Esophagus muscularis mucosa (tissue), 4 donors: ENCODE measurements around the gene OMA1. TPM values are rescaled to one million over a fixed set of nuclear protein-coding genes. Genes with fewer than 3 reads are reported as not detected.

ENCODE experiments used
- DNase-seq: peaks from one replicate; pipeline ENCODE4 v3.0.0-alpha.2; 2017; ENCODE audit errors: extremely low spot score
- H3K27ac ChIP-seq, 4 donors: fragments of 200-600 bp; sonication (generic); replicated peaks in 1 of 4; 1 replicate in 3 of 4; 2 replicates in 1 of 4; pipeline ENCODE4 v1.5.1; 2016 to 2019; ENCODE audit warnings: mild to moderate bottlenecking in 1 of 4
- H3K27me3 ChIP-seq, 4 donors: fragments of 200-600 bp; sonication (generic); one replicate each; pipeline versions ENCODE4 v1.5.1 to v1.6.0; 2016 to 2019
- H3K36me3 ChIP-seq, 4 donors: fragments of 200-600 bp; sonication (generic); one replicate each; pipeline ENCODE4 v1.5.1; 2016 to 2019
- H3K4me1 ChIP-seq, 4 donors: fragments of 200-600 bp; sonication (generic); one replicate each; pipeline ENCODE4 v1.5.1; 2016 to 2019
- H3K4me3 ChIP-seq, 4 donors: fragments of 200-600 bp; sonication (generic); 1 replicate in 2 of 4; 2 replicates in 2 of 4; pipeline ENCODE4 v1.5.1; 2016 to 2019; ENCODE audit warnings: mild to moderate bottlenecking in 4 of 4, moderate library complexity in 1 of 4
- H3K9me3 ChIP-seq, 4 donors: fragments of 200-600 bp; sonication (generic); 1 replicate in 3 of 4; 2 replicates in 1 of 4; pipeline ENCODE4 v1.5.1; 2016 to 2019
- CTCF ChIP-seq, 3 experiments: fragments of 200-600 bp in 2 of 3; fragments of 450-650 bp in 1 of 3; sonication (generic) in 2 of 3; IDR thresholded peaks; one replicate each; pipeline ENCODE4 v1.5.1; 2017 to 2019; ENCODE audit warnings: antibody characterized with exemption in 3 of 3, mild to moderate bottlenecking in 2 of 3, moderate library complexity in 1 of 3
- EP300 ChIP-seq: sonication (generic); formaldehyde crosslinking; IDR thresholded peaks from one replicate; pipeline ENCODE4 v1.6.1; 2017; ENCODE audit warnings: antibody characterized with exemption
- POLR2A ChIP-seq: fragments of 450-650 bp; IDR thresholded peaks from one replicate; pipeline ENCODE4 v1.6.1; 2017; ENCODE audit warnings: antibody characterized with exemption, moderate library complexity, mild to moderate bottlenecking, low read depth
- POLR2AphosphoS5 ChIP-seq, 2 donors: sonication (generic); formaldehyde crosslinking; IDR thresholded peaks; one replicate each; pipeline ENCODE4 v1.6.1; 2017; ENCODE audit warnings: antibody characterized with exemption in 2 of 2
- WGBS: methylation state at CpG from one replicate; pipeline ENCODE4 v1.1.5; 2018; 5-methylcytosine and 5-hydroxymethylcytosine counted together
- intact Hi-C: fragments of 100-400 bp; cut with DNase I; formaldehyde crosslinking; loops from one replicate; pipeline ENCODE4 v1.15.1; 2023
- total RNA-seq, 4 donors: library from RNA; depleted of rRNA; stranded (reverse); fragments of >200 nt; gene quantifications; one replicate each; pipeline versions ENCODE4 v1.1.0 to v1.2.1, GENCODE V29; 2016

Gene OMA1
- total RNA-seq, 4 donors from 2014 or later: 25.8 to 53.6 (median 32.9) TPM

DNA sequence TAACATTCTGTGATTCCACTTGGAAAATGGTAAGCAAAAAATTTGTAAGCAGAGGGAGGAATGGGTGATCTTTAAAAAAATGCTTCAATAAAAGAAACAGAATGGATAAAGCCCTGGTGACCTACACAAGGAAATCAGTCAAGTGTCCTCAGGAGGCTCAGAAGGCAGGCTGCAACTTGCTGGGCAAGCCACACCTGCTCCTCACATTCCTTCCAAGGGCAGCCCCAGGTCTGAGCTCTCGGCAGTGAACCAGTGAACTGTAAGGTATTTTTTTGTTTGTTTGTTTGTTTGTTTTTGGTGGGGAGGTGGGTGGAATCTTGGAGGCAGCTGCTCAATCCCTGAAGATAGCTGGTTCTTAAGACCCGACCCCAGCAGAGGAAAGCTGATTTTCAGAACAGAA, 26.2 kb upstream of the OMA1 start:
- peaks cover 0 to 67% (median 29%) of the 10 kb centered on the region in 4 donors for H3K27me3 ChIP-seq
- TF ChIP-seq EP300: no peak
- no peak for TF ChIP-seq POLR2A
- no peak for TF ChIP-seq POLR2AphosphoS5 (IDR thresholded peaks at IDR 0.05)
- TF ChIP-seq CTCF (IDR thresholded peaks at IDR 0.05): no peak
- DNase-seq: no peak

GRCh38 chr1:58571616-58572015, 25.1 kb upstream of the OMA1 start:
- no peak for DNase-seq
- H3K4me3 ChIP-seq: no peak overlapping the region
- peaks cover 0 to 57% (median 20%) of the 10 kb centered on the region in 4 donors for H3K27me3 ChIP-seq
- H3K36me3 ChIP-seq: no peaks in the 10 kb centered on the region
- H3K9me3 ChIP-seq: no peaks in the 10 kb centered on the region
- H3K4me1 ChIP-seq: peaks cover 7 to 9% (median 8%) of the 10 kb centered on the region in 4 donors
- TF ChIP-seq CTCF (IDR thresholded peaks at IDR 0.05) (no peak), POLR2A (no peak), POLR2AphosphoS5 (IDR thresholded peaks at IDR 0.05) (no peak), EP300 (no peak)
- intact Hi-C loops: no loop called here
- no peak overlapping the region for H3K27ac ChIP-seq

More for the DNA sequence above, 26.2 kb upstream of the OMA1 start:
- no peaks in the 10 kb centered on the region for H3K9me3 ChIP-seq
- H3K4me3 ChIP-seq: no peak overlapping the region
- peaks cover 10 to 20% (median 18%) of the 10 kb centered on the region in 4 donors for H3K4me1 ChIP-seq
- intact Hi-C loops: no loop called here
- no peak overlapping the region for H3K27ac ChIP-seq
- 75% methylated on average over 2 of the region's 2 CpGs for WGBS
- no peaks in the 10 kb centered on the region for H3K36me3 ChIP-seq

DNA sequence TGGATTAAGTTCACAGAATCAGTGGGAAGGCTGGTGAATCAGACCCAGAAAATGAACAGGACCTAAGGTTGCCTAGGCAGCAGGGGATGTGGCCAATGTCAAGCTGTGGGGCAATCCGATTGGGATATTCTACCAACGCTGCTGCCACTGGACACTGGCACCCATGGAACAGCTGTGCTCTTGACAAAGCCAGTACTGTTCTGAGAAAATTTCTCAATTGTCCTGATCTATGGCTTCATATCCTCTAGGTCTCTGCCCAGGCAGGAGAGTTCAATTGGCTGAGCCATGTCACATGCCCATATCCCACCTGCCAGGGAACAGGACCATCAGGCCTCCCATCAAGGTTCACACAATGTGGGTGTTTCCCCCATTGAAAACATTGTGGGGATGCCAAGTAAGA, 24.3 kb upstream of the OMA1 start:
- H3K27me3 ChIP-seq: peaks cover 0 to 49% (median 12%) of the 10 kb centered on the region in 4 donors
- DNase-seq: no peak
- no peaks in the 10 kb centered on the region for H3K9me3 ChIP-seq
- H3K36me3 ChIP-seq: no peaks in the 10 kb centered on the region
- peaks cover 0 to 1% (median 0%) of the 10 kb centered on the region in 4 donors for H3K4me1 ChIP-seq
- no peak overlapping the region for H3K4me3 ChIP-seq
- no peak overlapping the region for H3K27ac ChIP-seq
- intact Hi-C loops: no loop called here
- WGBS: 83% methylated on average over 2 of the region's 2 CpGs
- TF ChIP-seq CTCF (IDR thresholded peaks at IDR 0.05) (no peak), POLR2AphosphoS5 (IDR thresholded peaks at IDR 0.05) (no peak), EP300 (no peak), POLR2A (no peak)

DNA sequence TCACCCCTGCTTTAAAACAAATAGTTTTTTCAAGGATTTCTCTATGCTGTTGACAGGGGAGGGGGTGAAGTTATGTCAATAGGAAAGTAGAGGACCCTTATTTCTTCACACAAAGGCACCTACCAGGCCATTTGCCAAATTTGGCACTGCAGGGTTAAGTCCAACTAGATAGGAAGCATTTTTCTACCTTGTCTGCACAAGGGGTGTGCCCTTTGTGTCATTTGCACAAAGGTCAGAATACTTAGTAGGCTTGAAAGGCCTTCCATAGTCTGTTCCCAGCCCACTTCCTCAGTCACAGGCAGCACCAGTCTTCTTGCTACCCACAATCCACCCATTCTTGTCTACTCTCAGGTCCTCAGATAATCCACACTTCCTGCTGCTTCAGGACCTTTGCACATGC, 23.6 kb upstream of the OMA1 start:
- peaks cover 0 to 42% (median 9%) of the 10 kb centered on the region in 4 donors for H3K27me3 ChIP-seq
- H3K36me3 ChIP-seq: no peaks in the 10 kb centered on the region
- H3K9me3 ChIP-seq: no peaks in the 10 kb centered on the region
- H3K4me1 ChIP-seq: no peaks in the 10 kb centered on the region
- no peak for DNase-seq
- TF ChIP-seq EP300 (no peak), POLR2A (no peak), CTCF (IDR thresholded peaks at IDR 0.05) (no peak), POLR2AphosphoS5 (IDR thresholded peaks at IDR 0.05) (no peak)
- H3K4me3 ChIP-seq: no peak overlapping the region
- H3K27ac ChIP-seq: no peak overlapping the region
- intact Hi-C loops: no loop called here

- H3K9me3 ChIP-seq: no peaks in the 10 kb centered on the region
- no peak overlapping the region for H3K4me3 ChIP-seq
- H3K36me3 ChIP-seq: no peaks in the 10 kb centered on the region
- H3K4me1 ChIP-seq: no peaks in the 10 kb centered on the region
- peaks cover 0 to 31% (median 3%) of the 10 kb centered on the region in 4 donors for H3K27me3 ChIP-seq
- WGBS: 77% methylated on average over 5 of the region's 5 CpGs
- intact Hi-C loops: no loop called here
- no peak for DNase-seq
- TF ChIP-seq CTCF (IDR thresholded peaks at IDR 0.05) (no peak), POLR2AphosphoS5 (IDR thresholded peaks at IDR 0.05) (no peak), EP300 (no peak), POLR2A (no peak)
- no peak overlapping the region for H3K27ac ChIP-seq
These were observed 22.4 kb upstream of the OMA1 start for GRCh38 chr1:58568911-58569310.
